ENCODE data around the gene PALMD. TPM values are rescaled to one million over a fixed set of nuclear protein-coding genes. Genes with fewer than 3 reads are reported as not detected.

PALMD gene
- total RNA-seq, 1 experiment from 2014 or later: not detected

DNA sequence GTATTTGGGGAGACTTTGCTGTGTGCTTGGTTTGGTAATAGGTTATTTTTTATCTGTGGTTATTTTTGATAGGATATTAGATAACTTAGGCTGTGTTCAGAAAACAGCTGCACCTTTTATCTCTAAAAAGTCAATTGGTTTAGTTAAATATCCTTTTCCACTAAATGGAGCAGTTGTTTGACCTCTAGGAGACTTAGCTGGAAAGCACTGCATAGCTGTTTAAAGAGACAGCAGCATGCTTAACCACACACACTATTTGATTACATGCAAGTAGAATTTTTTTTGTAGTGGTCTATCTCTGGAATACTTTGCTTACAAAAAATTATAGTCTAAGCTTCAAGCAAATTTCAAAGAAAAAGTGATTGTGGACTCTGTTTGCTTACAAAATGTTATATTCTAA lies 6.5 kb upstream of the PALMD start:
- no peak for TF ChIP-seq CTCF (IDR thresholded peaks at IDR 0.05; ENCODE audit: insufficient read depth in 1 of 2, low read depth in 1 of 2, low read length in 1 of 2, severe bottlenecking in 1 of 2, unreplicated experiment in 1 of 2)
- H3K9me3 Mint-ChIP-seq (ENCODE audit: unreplicated experiment): no peaks in the 10 kb centered on the region
- no peak for DNase-seq
- no TSS peak for BruUV-seq (replicated peaks)
- no peaks in the 10 kb centered on the region for H3K36me3 ChIP-seq (ENCODE audit: control insufficient read depth, insufficient read depth, low read length)
- ChIA-PET POLR2A (no interaction called here), CTCF (no interaction called here)
- no peak overlapping the region for H3K4me3 ChIP-seq (ENCODE audit: low read depth, low read length)
- no peaks in the 10 kb centered on the region for H3K27me3 ChIP-seq (replicated peaks; ENCODE audit: control insufficient read depth, insufficient read depth, low read length)
- no peaks in the 10 kb centered on the region for H3K27me3 Mint-ChIP-seq (ENCODE audit: insufficient read depth, unreplicated experiment)
- intact Hi-C loops (cut with micrococcal nuclease; ENCODE audit: unreplicated experiment): no loop called here
- no peaks in the 10 kb centered on the region for H3K36me3 Mint-ChIP-seq (ENCODE audit: insufficient read depth, unreplicated experiment)
- no peak overlapping the region for H3K27ac Mint-ChIP-seq (ENCODE audit: unreplicated experiment)
- H3K9me3 ChIP-seq: no peaks in the 10 kb centered on the region
- no peak overlapping the region for H3K4me3 Mint-ChIP-seq (ENCODE audit: unreplicated experiment)
- H3K4me1 Mint-ChIP-seq (ENCODE audit: low read depth, unreplicated experiment): no peaks in the 10 kb centered on the region
- no peaks in the 10 kb centered on the region for H3K4me1 ChIP-seq

DNA sequence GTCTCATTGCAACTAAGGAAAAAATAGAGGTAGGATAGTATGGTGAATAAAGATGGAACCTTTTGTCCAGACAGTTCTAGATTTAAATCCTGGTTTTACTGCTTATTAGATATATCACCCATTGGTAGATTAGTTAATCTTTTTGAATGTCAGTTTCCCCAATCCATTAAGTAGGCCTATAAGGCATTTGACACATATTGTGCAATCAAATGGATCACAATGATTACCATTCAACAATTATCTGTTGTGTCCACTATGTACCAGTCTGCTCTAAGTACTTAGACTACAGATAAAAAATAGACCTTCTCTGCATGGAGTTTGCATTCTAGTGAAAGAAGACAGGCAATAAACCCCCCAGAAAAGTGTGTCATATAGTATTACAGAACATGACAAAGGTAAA lies 6.0 kb upstream of the PALMD start:
- no peaks in the 10 kb centered on the region for H3K4me1 Mint-ChIP-seq (ENCODE audit: low read depth, unreplicated experiment)
- CTCF ChIA-PET: no interaction called here
- Histone ChIP-seq H3K27me3 (replicated peaks; ENCODE audit: control insufficient read depth, insufficient read depth, low read length) (no peaks in the 10 kb centered on the region), H3K36me3 (ENCODE audit: control insufficient read depth, insufficient read depth, low read length) (no peaks in the 10 kb centered on the region), H3K4me1 (no peaks in the 10 kb centered on the region), H3K9me3 (no peaks in the 10 kb centered on the region), H3K4me3 (ENCODE audit: low read depth, low read length) (no peak overlapping the region)
- no TSS peak for BruUV-seq (replicated peaks)
- no peaks in the 10 kb centered on the region for H3K9me3 Mint-ChIP-seq (ENCODE audit: unreplicated experiment)
- intact Hi-C loops (cut with micrococcal nuclease; ENCODE audit: unreplicated experiment): loop anchor here (10.0 kb wide), 1 partner anchor 115 kb away; no protein-coding TSS in a partner anchor
- POLR2A ChIA-PET: no interaction called here
- no peak for TF ChIP-seq CTCF (IDR thresholded peaks at IDR 0.05; ENCODE audit: insufficient read depth in 1 of 2, low read depth in 1 of 2, low read length in 1 of 2, severe bottlenecking in 1 of 2, unreplicated experiment in 1 of 2)
- no peak for DNase-seq
- H3K27me3 Mint-ChIP-seq (ENCODE audit: insufficient read depth, unreplicated experiment): no peaks in the 10 kb centered on the region
- no peak overlapping the region for H3K4me3 Mint-ChIP-seq (ENCODE audit: unreplicated experiment)
- H3K36me3 Mint-ChIP-seq (ENCODE audit: insufficient read depth, unreplicated experiment): no peaks in the 10 kb centered on the region
- H3K27ac Mint-ChIP-seq (ENCODE audit: unreplicated experiment): no peak overlapping the region

GRCh38 chr1:99640672-99641071 lies 5.2 kb upstream of the PALMD start:
- H3K9me3 Mint-ChIP-seq (ENCODE audit: unreplicated experiment): no peaks in the 10 kb centered on the region
- Histone ChIP-seq H3K9me3 (no peaks in the 10 kb centered on the region), H3K4me1 (no peaks in the 10 kb centered on the region), H3K4me3 (ENCODE audit: low read depth, low read length) (no peak overlapping the region), H3K36me3 (ENCODE audit: control insufficient read depth, insufficient read depth, low read length) (no peaks in the 10 kb centered on the region), H3K27me3 (replicated peaks; ENCODE audit: control insufficient read depth, insufficient read depth, low read length) (no peaks in the 10 kb centered on the region)
- no peak for DNase-seq
- intact Hi-C loops (cut with micrococcal nuclease; ENCODE audit: unreplicated experiment): loop anchor here (10.0 kb wide), 1 partner anchor 116 kb away; no protein-coding TSS in a partner anchor
- no peaks in the 10 kb centered on the region for H3K36me3 Mint-ChIP-seq (ENCODE audit: insufficient read depth, unreplicated experiment)
- TF ChIP-seq CTCF (IDR thresholded peaks at IDR 0.05; ENCODE audit: insufficient read depth in 1 of 2, low read depth in 1 of 2, low read length in 1 of 2, severe bottlenecking in 1 of 2, unreplicated experiment in 1 of 2): no peak
- CTCF ChIA-PET: no interaction called here
- no peak overlapping the region for H3K4me3 Mint-ChIP-seq (ENCODE audit: unreplicated experiment)
- H3K4me1 Mint-ChIP-seq (ENCODE audit: low read depth, unreplicated experiment): no peaks in the 10 kb centered on the region
- H3K27me3 Mint-ChIP-seq (ENCODE audit: insufficient read depth, unreplicated experiment): no peaks in the 10 kb centered on the region
- no TSS peak for BruUV-seq (replicated peaks)
- no peak overlapping the region for H3K27ac Mint-ChIP-seq (ENCODE audit: unreplicated experiment)
- POLR2A ChIA-PET: no interaction called here
